Measurements from ENCODE around the gene LYRM4.
A peak's percentile ranks its signal among the peaks of the same experiment; 100 is the strongest.

The LYRM4 gene

DNA sequence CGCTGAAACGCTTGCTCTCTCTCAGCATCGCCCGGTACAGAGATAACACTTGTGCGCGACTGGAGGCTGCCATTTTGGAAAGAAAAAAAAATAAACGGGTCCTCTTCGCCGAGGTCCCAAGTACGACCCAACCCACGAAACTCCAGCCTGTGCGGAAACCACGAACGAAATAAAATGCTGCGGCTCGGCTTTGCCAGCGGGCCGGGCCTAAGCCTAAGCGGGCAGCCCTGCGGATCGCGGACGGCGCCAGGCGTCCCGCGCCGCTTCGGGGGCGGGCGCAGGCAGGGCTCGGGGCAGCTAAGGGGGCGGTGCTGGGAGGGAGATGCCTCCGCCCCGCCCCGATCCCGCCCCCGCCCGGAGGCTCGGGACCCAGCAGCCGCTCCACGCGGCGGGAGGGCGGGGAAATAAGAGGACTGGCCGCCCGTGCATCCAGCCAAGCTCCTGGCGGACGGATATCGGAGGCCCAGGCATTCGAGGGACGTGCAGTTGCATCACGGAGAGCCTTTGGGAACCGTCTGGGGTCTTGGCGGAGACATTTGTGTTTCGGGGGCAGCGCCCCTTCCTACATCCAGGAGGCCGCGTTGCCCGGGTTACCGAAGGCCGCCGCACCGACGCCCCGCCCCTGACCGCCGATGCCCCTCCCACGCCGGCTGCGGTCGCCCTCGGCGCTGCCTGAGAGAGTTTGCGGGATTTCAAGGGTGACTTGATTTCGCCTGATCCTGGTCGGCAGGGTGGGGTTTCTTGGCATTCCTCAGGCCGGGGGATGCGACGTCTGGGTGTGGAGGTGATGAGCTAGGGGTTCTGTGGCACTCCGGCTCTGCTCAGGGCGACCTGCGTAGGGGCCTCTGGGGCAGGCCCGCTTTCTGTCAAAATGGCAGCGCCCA lies at the start of gene LYRM4, which contains the start of gene FARS2 (continued):
- TF ChIP-seq ZNF248 (tag by site-specific recombination; IDR thresholded peaks at IDR 0.05) (no peak), SP3 (tag by site-specific recombination; IDR thresholded peaks at IDR 0.05) (peak; percentile 95), PATZ1 (tag by site-specific recombination; IDR thresholded peaks at IDR 0.05) (peak; percentile 92), ZNF433 (tag by site-specific recombination; IDR thresholded peaks at IDR 0.05; ENCODE audit: low read depth) (no peak), ZNF768 (tag by site-specific recombination; IDR thresholded peaks at IDR 0.05) (no peak), GLIS1 (tag by site-specific recombination; IDR thresholded peaks at IDR 0.05) (peak; percentile 58), ZNF701 (tag by site-specific recombination; IDR thresholded peaks at IDR 0.05) (no peak), RBAK (tag by site-specific recombination; IDR thresholded peaks at IDR 0.05) (no peak), ZNF175 (tag by site-specific recombination; IDR thresholded peaks at IDR 0.05) (no peak), ZNF664 (tag by site-specific recombination; IDR thresholded peaks at IDR 0.05) (no peak), IKZF3 (tag by site-specific recombination; IDR thresholded peaks at IDR 0.05) (no peak), KLF10 (tag by site-specific recombination; IDR thresholded peaks at IDR 0.05) (peak; percentile 96), MYNN (tag by site-specific recombination; IDR thresholded peaks at IDR 0.05; ENCODE audit: borderline replicate concordance) (peak; percentile 66; the same call in 1 of the 2 replicates), ZNF10 (tag by site-specific recombination; IDR thresholded peaks at IDR 0.05) (no peak), ZNF473 (tag by site-specific recombination; IDR thresholded peaks at IDR 0.05) (no peak), ZNF280D (tag by site-specific recombination; IDR thresholded peaks at IDR 0.05) (0 out of 2 replicates have a peak, but pooled peaks have one; percentile 9), ZNF585B (tag by site-specific recombination; IDR thresholded peaks at IDR 0.05) (no peak), SCRT1 (tag by site-specific recombination; IDR thresholded peaks at IDR 0.05; ENCODE audit: borderline replicate concordance) (no peak), ZNF398 (tag by site-specific recombination; IDR thresholded peaks at IDR 0.05) (peak; percentile 54; the same call in 1 of the 2 replicates), ZNF341 (tag by site-specific recombination; IDR thresholded peaks at IDR 0.05; ENCODE audit: low read depth) (peak; percentile 94), OVOL3 (tag by site-specific recombination; IDR thresholded peaks at IDR 0.05) (0 out of 2 replicates have a peak, but pooled peaks have one; percentile 7)
- TF ChIP-seq, protein P1, sequence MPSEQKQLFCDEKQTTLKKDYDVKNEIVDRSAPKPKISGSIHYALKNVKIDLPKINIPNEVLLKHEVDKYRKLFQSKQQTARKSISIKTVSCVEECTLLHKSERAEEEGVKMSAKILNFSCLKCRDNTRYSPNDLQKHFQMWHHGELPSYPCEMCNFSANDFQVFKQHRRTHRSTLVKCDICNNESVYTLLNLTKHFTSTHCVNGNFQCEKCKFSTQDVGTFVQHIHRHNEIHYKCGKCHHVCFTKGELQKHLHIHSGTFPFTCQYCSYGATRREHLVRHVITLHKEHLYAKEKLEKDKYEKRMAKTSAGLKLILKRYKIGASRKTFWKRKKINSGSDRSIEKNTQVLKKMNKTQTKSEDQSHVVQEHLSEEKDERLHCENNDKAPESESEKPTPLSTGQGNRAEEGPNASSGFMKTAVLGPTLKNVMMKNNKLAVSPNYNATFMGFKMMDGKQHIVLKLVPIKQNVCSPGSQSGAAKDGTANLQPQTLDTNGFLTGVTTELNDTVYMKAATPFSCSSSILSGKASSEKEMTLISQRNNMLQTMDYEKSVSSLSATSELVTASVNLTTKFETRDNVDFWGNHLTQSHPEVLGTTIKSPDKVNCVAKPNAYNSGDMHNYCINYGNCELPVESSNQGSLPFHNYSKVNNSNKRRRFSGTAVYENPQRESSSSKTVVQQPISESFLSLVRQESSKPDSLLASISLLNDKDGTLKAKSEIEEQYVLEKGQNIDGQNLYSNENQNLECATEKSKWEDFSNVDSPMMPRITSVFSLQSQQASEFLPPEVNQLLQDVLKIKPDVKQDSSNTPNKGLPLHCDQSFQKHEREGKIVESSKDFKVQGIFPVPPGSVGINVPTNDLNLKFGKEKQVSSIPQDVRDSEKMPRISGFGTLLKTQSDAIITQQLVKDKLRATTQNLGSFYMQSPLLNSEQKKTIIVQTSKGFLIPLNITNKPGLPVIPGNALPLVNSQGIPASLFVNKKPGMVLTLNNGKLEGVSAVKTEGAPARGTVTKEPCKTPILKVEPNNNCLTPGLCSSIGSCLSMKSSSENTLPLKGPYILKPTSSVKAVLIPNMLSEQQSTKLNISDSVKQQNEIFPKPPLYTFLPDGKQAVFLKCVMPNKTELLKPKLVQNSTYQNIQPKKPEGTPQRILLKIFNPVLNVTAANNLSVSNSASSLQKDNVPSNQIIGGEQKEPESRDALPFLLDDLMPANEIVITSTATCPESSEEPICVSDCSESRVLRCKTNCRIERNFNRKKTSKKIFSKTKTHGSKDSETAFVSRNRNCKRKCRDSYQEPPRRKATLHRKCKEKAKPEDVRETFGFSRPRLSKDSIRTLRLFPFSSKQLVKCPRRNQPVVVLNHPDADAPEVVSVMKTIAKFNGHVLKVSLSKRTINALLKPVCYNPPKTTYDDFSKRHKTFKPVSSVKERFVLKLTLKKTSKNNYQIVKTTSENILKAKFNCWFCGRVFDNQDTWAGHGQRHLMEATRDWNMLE (tag by site-specific recombination; conservative IDR thresholded peaks at IDR 0.05; ENCODE audit: low read depth), result peak; percentile 54; the same call in 1 of the 2 replicates
- TF ChIP-seq, protein P2, sequence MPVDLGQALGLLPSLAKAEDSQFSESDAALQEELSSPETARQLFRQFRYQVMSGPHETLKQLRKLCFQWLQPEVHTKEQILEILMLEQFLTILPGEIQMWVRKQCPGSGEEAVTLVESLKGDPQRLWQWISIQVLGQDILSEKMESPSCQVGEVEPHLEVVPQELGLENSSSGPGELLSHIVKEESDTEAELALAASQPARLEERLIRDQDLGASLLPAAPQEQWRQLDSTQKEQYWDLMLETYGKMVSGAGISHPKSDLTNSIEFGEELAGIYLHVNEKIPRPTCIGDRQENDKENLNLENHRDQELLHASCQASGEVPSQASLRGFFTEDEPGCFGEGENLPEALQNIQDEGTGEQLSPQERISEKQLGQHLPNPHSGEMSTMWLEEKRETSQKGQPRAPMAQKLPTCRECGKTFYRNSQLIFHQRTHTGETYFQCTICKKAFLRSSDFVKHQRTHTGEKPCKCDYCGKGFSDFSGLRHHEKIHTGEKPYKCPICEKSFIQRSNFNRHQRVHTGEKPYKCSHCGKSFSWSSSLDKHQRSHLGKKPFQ (tag by site-specific recombination; IDR thresholded peaks at IDR 0.05), result no peak
- TF ChIP-seq, protein P3, sequence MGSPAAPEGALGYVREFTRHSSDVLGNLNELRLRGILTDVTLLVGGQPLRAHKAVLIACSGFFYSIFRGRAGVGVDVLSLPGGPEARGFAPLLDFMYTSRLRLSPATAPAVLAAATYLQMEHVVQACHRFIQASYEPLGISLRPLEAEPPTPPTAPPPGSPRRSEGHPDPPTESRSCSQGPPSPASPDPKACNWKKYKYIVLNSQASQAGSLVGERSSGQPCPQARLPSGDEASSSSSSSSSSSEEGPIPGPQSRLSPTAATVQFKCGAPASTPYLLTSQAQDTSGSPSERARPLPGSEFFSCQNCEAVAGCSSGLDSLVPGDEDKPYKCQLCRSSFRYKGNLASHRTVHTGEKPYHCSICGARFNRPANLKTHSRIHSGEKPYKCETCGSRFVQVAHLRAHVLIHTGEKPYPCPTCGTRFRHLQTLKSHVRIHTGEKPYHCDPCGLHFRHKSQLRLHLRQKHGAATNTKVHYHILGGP (tag by site-specific recombination; IDR thresholded peaks at IDR 0.05), result no peak

Measured in HEK293 (cell line).